Measurements from ENCODE around the gene TNFRSF6B. TPM values are rescaled to one million over a fixed set of nuclear protein-coding genes. Genes with fewer than 3 reads are reported as not detected.
A peak's percentile ranks its signal among the peaks of the same experiment; 100 is the strongest.

The TNFRSF6B gene
- polyA plus RNA-seq, 2 of the 4 experiments (the other 2 are of a cell fraction): 0.22 to 0.66 TPM

DNA sequence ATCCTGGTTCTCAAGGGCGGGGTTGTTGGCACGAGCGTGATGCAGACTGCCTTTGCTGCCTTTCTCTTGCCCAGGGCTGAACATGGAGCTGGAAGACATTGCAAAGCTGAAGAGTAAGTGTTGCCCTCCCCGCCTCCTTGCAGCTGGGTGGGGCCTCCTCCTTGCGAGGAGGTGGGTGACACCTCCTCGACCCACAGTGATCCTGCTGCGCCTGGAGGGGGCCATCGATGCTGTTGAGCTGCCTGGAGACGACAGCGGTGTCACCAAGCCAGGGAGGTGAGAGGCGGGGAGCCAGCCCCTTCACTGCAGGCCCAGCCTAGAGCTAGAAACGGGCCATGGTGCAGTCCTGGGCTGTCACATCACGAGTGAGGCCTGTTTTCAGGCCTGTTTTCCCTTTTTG, 18.4 kb upstream of the TNFRSF6B start:
- CTCF ChIA-PET: no interaction called here
- no peak for FAIRE-seq
- WGBS (ENCODE audit: missing lambda C conversion rate): 92% methylated on average over 12 of the region's 13 CpGs

GRCh38 chr20:63678667-63679465, 17.6 kb upstream of the TNFRSF6B start:
- FAIRE-seq: no peak
- TF ChIP-seq, protein P1, sequence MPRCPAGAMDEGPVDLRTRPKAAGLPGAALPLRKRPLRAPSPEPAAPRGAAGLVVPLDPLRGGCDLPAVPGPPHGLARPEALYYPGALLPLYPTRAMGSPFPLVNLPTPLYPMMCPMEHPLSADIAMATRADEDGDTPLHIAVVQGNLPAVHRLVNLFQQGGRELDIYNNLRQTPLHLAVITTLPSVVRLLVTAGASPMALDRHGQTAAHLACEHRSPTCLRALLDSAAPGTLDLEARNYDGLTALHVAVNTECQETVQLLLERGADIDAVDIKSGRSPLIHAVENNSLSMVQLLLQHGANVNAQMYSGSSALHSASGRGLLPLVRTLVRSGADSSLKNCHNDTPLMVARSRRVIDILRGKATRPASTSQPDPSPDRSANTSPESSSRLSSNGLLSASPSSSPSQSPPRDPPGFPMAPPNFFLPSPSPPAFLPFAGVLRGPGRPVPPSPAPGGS (IDR thresholded peaks at IDR 0.05): no peak
- TF ChIP-seq POLR2AphosphoS2 (conservative IDR thresholded peaks at IDR 0.05; ENCODE audit: low read length): 0 out of 2 replicates have a peak, but pooled peaks have one; percentile 40
- no peak overlapping the region for H3K4me3 ChIP-seq
- POLR2A ChIA-PET: no interaction called here
- no peak for DNase-seq (ENCODE audit: low read depth in 1 of 2, low spot score in 1 of 2)
- peaks cover 24% of the 10 kb centered on the region for H3K4me1 ChIP-seq
- WGBS (ENCODE audit: missing lambda C conversion rate): 89% methylated on average over 31 of the region's 38 CpGs
- CTCF ChIA-PET: interaction anchor here (1.3 kb wide), 1 partner anchor 141 kb away, joined by 6 read pairs; the partner anchor contains the start of gene PTK6
- no peak overlapping the region; a peak in 1 of 6 replicates for H3K27ac ChIP-seq
- no peak for ATAC-seq
- no peak overlapping the region for H3K4me2 ChIP-seq
- no peaks in the 10 kb centered on the region for H3K9me3 ChIP-seq

More for the DNA sequence above, 18.4 kb upstream of the TNFRSF6B start:
- peaks cover 19% of the 10 kb centered on the region for H3K4me1 ChIP-seq
- ATAC-seq (no peak), DNase-seq (ENCODE audit: low read depth in 1 of 2, low spot score in 1 of 2) (no peak)
- POLR2A ChIA-PET: no interaction called here
- H3K4me2 ChIP-seq: no peak overlapping the region
- TF ChIP-seq EHF (CRISPR knock-in tag; IDR thresholded peaks at IDR 0.05): no peak
- no peak for TF ChIP-seq KDM5A (IDR thresholded peaks at IDR 0.05)
- TF ChIP-seq JUN (IDR thresholded peaks at IDR 0.05): no peak
- no peak for TF ChIP-seq SREBF2 (IDR thresholded peaks at IDR 0.05)
- no peak for TF ChIP-seq MAFK (IDR thresholded peaks at IDR 0.05; ENCODE audit: partially characterized antibody)
- TF ChIP-seq CHD2 (IDR thresholded peaks at IDR 0.05; ENCODE audit: low read length, partially characterized antibody): no peak
- TF ChIP-seq MAX (IDR thresholded peaks at IDR 0.05): no peak
- no peak for TF ChIP-seq NR3C1 (IDR thresholded peaks at IDR 0.05)
- TF ChIP-seq ZC3H11A (IDR thresholded peaks at IDR 0.05): no peak
- no peak for TF ChIP-seq TP53 (CRISPR knock-in tag; IDR thresholded peaks at IDR 0.05)
- H3K27ac ChIP-seq: no peak overlapping the region
- H3K9me3 ChIP-seq: no peaks in the 10 kb centered on the region
- no peak overlapping the region for H3K4me3 ChIP-seq

DNA sequence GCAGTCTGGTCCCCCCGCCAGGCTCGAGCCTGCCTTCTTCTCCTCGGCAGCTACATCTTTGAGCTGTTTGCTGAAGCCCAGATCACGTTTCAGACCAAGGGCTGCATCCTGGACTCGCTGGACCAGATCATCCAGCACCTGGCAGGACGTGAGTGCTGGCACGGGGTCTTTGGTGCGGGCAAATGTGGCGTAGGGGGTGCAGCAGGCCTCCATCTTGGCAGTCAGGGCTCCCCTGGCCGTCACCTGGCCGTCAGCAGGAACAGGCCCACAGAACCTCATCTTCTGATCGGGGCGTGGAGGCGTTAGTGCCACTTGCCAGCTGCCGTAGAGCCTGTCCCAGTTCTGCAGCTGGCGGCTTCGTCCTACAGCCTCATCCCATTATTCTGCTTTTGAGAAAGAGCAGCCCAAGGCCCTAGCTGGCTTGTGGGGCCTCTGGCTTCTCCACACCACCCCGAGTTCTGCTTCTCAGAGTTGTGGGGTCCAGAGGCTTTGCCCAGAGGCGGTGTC, 16.6 kb upstream of the TNFRSF6B start:
- CTCF ChIA-PET: interaction anchor here (1.3 to 2.3 kb wide), 3 partner anchors 10 to 142 kb away, joined by 6 to 8 read pairs (median 6); partner anchors contain the start of gene PTK6
- Histone ChIP-seq H3K4me3 (no peak overlapping the region), H3K4me1 (peaks cover 24% of the 10 kb centered on the region), H3K4me2 (no peak overlapping the region), H3K27ac (peak overlapping the region in 1 of 2 experiments; percentile 93; a peak in 3 of 6 replicates), H3K9me3 (no peaks in the 10 kb centered on the region)
- WGBS (ENCODE audit: missing lambda C conversion rate): 94% methylated on average over 17 of the region's 19 CpGs
- TF ChIP-seq RFX5 (IDR thresholded peaks at IDR 0.05): no peak
- TF ChIP-seq TFCP2L1 (CRISPR knock-in tag; IDR thresholded peaks at IDR 0.05): no peak
- TF ChIP-seq NPAS2 (CRISPR knock-in tag; IDR thresholded peaks at IDR 0.05; ENCODE audit: borderline replicate concordance): no peak
- no peak for TF ChIP-seq CHD4 (IDR thresholded peaks at IDR 0.05; ENCODE audit: borderline replicate concordance)
- TF ChIP-seq ZNF302 (CRISPR knock-in tag; IDR thresholded peaks at IDR 0.05): no peak
- TF ChIP-seq HOXA7 (CRISPR knock-in tag; IDR thresholded peaks at IDR 0.05): no peak
- no peak for TF ChIP-seq KDM1A (IDR thresholded peaks at IDR 0.05; ENCODE audit: low read depth)
- TF ChIP-seq FOSL2 (IDR thresholded peaks at IDR 0.05): no peak
- no peak for TF ChIP-seq FOSL2 (CRISPR knock-in tag; IDR thresholded peaks at IDR 0.05)
- no peak for TF ChIP-seq POLR2AphosphoS2 (conservative IDR thresholded peaks at IDR 0.05; ENCODE audit: low read length)
- no peak for TF ChIP-seq EHMT2 (IDR thresholded peaks at IDR 0.05; ENCODE audit: low read depth)
- TF ChIP-seq RAD21 (conservative IDR thresholded peaks at IDR 0.05 in 1 of 2, IDR thresholded peaks at IDR 0.05 in 1 of 2): no peak
- TF ChIP-seq, protein P2, sequence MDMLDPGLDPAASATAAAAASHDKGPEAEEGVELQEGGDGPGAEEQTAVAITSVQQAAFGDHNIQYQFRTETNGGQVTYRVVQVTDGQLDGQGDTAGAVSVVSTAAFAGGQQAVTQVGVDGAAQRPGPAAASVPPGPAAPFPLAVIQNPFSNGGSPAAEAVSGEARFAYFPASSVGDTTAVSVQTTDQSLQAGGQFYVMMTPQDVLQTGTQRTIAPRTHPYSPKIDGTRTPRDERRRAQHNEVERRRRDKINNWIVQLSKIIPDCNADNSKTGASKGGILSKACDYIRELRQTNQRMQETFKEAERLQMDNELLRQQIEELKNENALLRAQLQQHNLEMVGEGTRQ (IDR thresholded peaks at IDR 0.05): no peak
- no peak for TF ChIP-seq MYC (IDR thresholded peaks at IDR 0.05; ENCODE audit: borderline replicate concordance, low read length)
- TF ChIP-seq EP300 (IDR thresholded peaks at IDR 0.05): no peak
- TF ChIP-seq, protein P3, sequence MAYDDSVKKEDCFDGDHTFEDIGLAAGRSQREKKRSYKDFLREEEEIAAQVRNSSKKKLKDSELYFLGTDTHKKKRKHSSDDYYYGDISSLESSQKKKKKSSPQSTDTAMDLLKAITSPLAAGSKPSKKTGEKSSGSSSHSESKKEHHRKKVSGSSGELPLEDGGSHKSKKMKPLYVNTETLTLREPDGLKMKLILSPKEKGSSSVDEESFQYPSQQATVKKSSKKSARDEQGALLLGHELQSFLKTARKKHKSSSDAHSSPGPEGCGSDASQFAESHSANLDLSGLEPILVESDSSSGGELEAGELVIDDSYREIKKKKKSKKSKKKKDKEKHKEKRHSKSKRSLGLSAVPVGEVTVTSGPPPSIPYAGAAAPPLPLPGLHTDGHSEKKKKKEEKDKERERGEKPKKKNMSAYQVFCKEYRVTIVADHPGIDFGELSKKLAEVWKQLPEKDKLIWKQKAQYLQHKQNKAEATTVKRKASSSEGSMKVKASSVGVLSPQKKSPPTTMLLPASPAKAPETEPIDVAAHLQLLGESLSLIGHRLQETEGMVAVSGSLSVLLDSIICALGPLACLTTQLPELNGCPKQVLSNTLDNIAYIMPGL (CRISPR knock-in tag; IDR thresholded peaks at IDR 0.05; ENCODE audit: borderline replicate concordance): no peak
- TF ChIP-seq RNF2 (IDR thresholded peaks at IDR 0.05; ENCODE audit: borderline replicate concordance, low read depth): no peak
- TF ChIP-seq CBX8 (IDR thresholded peaks at IDR 0.05): no peak
- TF ChIP-seq CHD2 (IDR thresholded peaks at IDR 0.05; ENCODE audit: low read length, partially characterized antibody): no peak
- no peak for TF ChIP-seq HDAC2 (IDR thresholded peaks at IDR 0.05)
- TF ChIP-seq TP53 (CRISPR knock-in tag; IDR thresholded peaks at IDR 0.05): no peak
- DNase-seq (ENCODE audit: low read depth in 1 of 2, low spot score in 1 of 2) (no peak), FAIRE-seq (no peak), ATAC-seq (no peak)
- POLR2A ChIA-PET: no interaction called here
